Ishikawa (cell line): Measurements from ENCODE around the gene PXDC1.

Experiments
- CEBPB ChIP-seq: IDR thresholded peaks from 2 replicates; pipeline ENCODE4 v1.6.1; 2012
- CREB1 ChIP-seq: IDR thresholded peaks from 2 replicates; pipeline ENCODE4 v1.6.1; 2012; ENCODE audit warnings: low read depth
- EGR1 ChIP-seq: IDR thresholded peaks from 2 replicates; pipeline ENCODE4 v1.6.1; 2012
- EP300 ChIP-seq: IDR thresholded peaks from 2 replicates; pipeline ENCODE4 v1.6.1; 2012; ENCODE audit warnings: borderline replicate concordance
- FOXM1 ChIP-seq: IDR thresholded peaks from 2 replicates; pipeline ENCODE4 v1.6.1; 2012; ENCODE audit warnings: low read depth, borderline replicate concordance
- NFIC ChIP-seq: IDR thresholded peaks from 2 replicates; pipeline ENCODE4 v1.6.1; 2012
- RAD21 ChIP-seq: IDR thresholded peaks from 2 replicates; pipeline ENCODE4 v1.6.1; 2012; ENCODE audit warnings: low read depth
- TAF1 ChIP-seq: IDR thresholded peaks from 2 replicates; pipeline ENCODE4 v1.6.1; 2012; ENCODE audit warnings: low read depth, mild to moderate bottlenecking
- TCF12 ChIP-seq: IDR thresholded peaks from 2 replicates; pipeline ENCODE4 v1.6.1; 2012; ENCODE audit warnings: low read depth
- TEAD4 ChIP-seq: IDR thresholded peaks from 2 replicates; pipeline ENCODE4 v1.6.1; 2012
- YY1 ChIP-seq: IDR thresholded peaks from 2 replicates; pipeline ENCODE4 v1.6.1; 2012; ENCODE audit warnings: low read depth
- ZBTB7A ChIP-seq: IDR thresholded peaks from 2 replicates; pipeline ENCODE4 v1.6.1; 2012; ENCODE audit warnings: low read depth
- TF ChIP-seq, protein P1 (sequence below): IDR thresholded peaks from 2 replicates; pipeline ENCODE4 v1.6.1; 2012
- TF ChIP-seq, protein P2 (sequence below): IDR thresholded peaks from 2 replicates; pipeline ENCODE4 v1.6.1; 2012; ENCODE audit warnings: low read depth, mild to moderate bottlenecking
- TF ChIP-seq, protein P3 (sequence below): IDR thresholded peaks from 2 replicates; pipeline ENCODE4 v1.6.1; 2012

Gene PXDC1

DNA sequence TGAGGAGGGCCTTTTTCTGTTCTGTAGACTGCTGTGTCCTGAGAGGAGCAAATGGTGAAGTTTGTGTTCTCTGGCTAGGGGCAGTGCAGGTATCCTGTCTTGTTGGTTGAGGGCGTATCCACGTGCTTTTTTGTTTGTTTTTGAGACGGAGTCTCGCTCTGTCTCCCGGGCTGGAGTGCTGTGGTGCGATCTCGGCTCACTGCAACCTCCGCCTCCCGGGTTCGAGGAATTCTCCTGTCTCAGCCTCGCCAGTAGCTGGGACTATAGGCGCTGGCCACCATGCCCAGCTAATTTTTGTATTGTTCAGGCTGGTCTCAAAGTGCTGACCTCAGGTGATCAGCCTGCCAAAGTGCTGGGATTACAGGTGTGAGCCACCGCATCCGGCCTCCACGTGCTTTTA is 10.8 kb upstream of the PXDC1 start:
- TF ChIP-seq NFIC: no peak

- TF ChIP-seq, protein P1, sequence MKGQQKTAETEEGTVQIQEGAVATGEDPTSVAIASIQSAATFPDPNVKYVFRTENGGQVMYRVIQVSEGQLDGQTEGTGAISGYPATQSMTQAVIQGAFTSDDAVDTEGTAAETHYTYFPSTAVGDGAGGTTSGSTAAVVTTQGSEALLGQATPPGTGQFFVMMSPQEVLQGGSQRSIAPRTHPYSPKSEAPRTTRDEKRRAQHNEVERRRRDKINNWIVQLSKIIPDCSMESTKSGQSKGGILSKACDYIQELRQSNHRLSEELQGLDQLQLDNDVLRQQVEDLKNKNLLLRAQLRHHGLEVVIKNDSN: no peak
- TF ChIP-seq EP300 (no peak), TAF1 (no peak), CREB1 (no peak), TCF12 (no peak), EGR1 (no peak), RAD21 (no peak), ZBTB7A (no peak), CEBPB (no peak), NFIC (no peak), FOXM1 (no peak), YY1 (no peak), TEAD4 (no peak)
- TF ChIP-seq, protein P2, sequence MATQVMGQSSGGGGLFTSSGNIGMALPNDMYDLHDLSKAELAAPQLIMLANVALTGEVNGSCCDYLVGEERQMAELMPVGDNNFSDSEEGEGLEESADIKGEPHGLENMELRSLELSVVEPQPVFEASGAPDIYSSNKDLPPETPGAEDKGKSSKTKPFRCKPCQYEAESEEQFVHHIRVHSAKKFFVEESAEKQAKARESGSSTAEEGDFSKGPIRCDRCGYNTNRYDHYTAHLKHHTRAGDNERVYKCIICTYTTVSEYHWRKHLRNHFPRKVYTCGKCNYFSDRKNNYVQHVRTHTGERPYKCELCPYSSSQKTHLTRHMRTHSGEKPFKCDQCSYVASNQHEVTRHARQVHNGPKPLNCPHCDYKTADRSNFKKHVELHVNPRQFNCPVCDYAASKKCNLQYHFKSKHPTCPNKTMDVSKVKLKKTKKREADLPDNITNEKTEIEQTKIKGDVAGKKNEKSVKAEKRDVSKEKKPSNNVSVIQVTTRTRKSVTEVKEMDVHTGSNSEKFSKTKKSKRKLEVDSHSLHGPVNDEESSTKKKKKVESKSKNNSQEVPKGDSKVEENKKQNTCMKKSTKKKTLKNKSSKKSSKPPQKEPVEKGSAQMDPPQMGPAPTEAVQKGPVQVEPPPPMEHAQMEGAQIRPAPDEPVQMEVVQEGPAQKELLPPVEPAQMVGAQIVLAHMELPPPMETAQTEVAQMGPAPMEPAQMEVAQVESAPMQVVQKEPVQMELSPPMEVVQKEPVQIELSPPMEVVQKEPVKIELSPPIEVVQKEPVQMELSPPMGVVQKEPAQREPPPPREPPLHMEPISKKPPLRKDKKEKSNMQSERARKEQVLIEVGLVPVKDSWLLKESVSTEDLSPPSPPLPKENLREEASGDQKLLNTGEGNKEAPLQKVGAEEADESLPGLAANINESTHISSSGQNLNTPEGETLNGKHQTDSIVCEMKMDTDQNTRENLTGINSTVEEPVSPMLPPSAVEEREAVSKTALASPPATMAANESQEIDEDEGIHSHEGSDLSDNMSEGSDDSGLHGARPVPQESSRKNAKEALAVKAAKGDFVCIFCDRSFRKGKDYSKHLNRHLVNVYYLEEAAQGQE: no peak
- TF ChIP-seq, protein P3, sequence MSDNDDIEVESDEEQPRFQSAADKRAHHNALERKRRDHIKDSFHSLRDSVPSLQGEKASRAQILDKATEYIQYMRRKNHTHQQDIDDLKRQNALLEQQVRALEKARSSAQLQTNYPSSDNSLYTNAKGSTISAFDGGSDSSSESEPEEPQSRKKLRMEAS: no peak
Observed at GRCh38 chr6:3761989-3762270, 10.4 kb upstream of the PXDC1 start.

DNA sequence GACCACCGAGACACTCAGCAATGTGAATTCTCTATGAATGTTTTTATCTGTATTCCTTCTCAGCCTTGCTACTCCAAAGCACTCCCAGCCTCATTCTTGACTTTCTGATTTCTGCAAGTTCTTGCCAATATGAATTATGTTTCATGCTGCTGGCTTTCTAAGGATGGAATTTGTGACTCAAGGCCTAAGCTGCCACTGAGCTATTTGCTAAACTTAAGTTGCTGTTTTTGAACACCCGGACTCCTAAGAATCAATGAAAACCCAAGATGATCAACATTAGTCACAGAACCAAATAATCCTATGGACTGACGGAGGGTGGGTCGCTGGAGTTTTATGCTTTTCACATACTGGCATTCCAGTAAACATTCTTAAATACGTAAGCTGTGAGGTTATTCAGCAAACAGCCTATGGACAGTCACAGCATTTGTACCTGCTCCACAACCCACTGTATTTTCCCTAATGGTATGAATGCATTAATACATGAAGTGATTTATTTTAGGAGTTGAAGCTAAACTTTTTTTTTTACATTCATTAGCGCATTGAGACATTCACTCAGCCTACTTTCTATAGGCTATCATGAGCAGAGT is 8.2 kb upstream of the PXDC1 start:
- TF ChIP-seq CREB1 (no peak), RAD21 (no peak), ZBTB7A (no peak), FOXM1 (no peak), YY1 (no peak), EGR1 (no peak), TCF12 (no peak), TAF1 (no peak), EP300 (no peak), CEBPB (no peak), TEAD4 (no peak)
- TF ChIP-seq, protein P2: no peak
- TF ChIP-seq, protein P1: no peak
- TF ChIP-seq, protein P3: no peak

DNA sequence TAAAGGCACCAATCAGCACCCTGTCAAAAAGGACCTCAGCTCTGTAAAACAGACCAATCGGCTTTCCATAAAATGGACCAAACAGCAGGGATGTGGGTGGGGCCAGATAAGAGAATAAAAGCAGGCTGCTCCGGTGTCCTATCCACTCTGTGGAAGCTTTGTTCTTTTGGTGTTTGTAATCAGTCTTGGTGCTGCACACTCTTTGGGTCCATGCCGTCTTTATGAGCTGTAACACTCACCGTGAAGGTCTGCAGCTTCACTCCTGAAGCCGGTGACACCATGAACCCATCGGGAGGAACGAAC is 7.3 kb upstream of the PXDC1 start:
- TF ChIP-seq ZBTB7A (no peak), CREB1 (no peak), TEAD4 (no peak), TCF12 (no peak), NFIC (no peak), EGR1 (no peak), CEBPB (no peak), RAD21 (no peak), EP300 (no peak), TAF1 (no peak)
- TF ChIP-seq, protein P1: no peak
- TF ChIP-seq, protein P2: no peak

GRCh38 chr6:3757241-3757641 is 5.7 kb upstream of the PXDC1 start:
- TF ChIP-seq, protein P2: no peak
- TF ChIP-seq EP300: no peak
- no peak for TF ChIP-seq TAF1
- TF ChIP-seq, protein P3: no peak
- TF ChIP-seq RAD21: no peak
- no peak for TF ChIP-seq CREB1
- TF ChIP-seq NFIC: no peak
